ENCODE data around the gene PDX1. TPM values are rescaled to one million over a fixed set of nuclear protein-coding genes. Genes with fewer than 3 reads are reported as not detected.

PDX1 gene
- total and polyA plus RNA-seq, 9 of the 15 experiments (the other 6 are each of a cell fraction or from before 2014, with no cell fraction given), result not detected

- ChIA-PET CTCF (ENCODE audit: low intra/inter-chr PET ratio) (no interaction called here), POLR2A (interaction anchor here (0.6 to 1.1 kb wide), 3 partner anchors 8 to 514 kb away, joined by 3 read pairs; no protein-coding TSS in a partner anchor)
- Histone ChIP-seq H3K36me3 (ENCODE audit: control insufficient read depth, insufficient read depth, low read length) (no peaks in the 10 kb centered on the region), H3K4me3 (no peak overlapping the region), H3K4me1 (replicated peaks in 1 of 2; ENCODE audit: control insufficient read depth in 2 of 2, insufficient read depth in 2 of 2, low read length in 2 of 2) (peaks cover 0 to 9% of the 10 kb centered on the region in 2 experiments; a peak in 2 of 5 replicates), H4K20me1 (replicated peaks; ENCODE audit: control insufficient read depth, insufficient read depth, low read length) (no peaks in the 10 kb centered on the region), H3K4me2 (ENCODE audit: insufficient read depth, low read length) (no peak overlapping the region), H3K79me2 (ENCODE audit: control insufficient read depth, insufficient read depth, low read length) (no peaks in the 10 kb centered on the region), H3K27me3 (ENCODE audit: control insufficient read depth in 2 of 2, insufficient read depth in 2 of 2, low read length in 2 of 2) (peaks cover 11 to 33% of the 10 kb centered on the region in 2 experiments; a peak in 4 of 5 replicates), H3K27ac (ENCODE audit: extremely low read depth, low read depth, low read length) (no peak overlapping the region), H3K9me3 (replicated peaks; ENCODE audit: control insufficient read depth, insufficient read depth, low read depth, low read length) (no peaks in the 10 kb centered on the region), H3K9me1 (ENCODE audit: control insufficient read depth, insufficient read depth, low read length) (no peaks in the 10 kb centered on the region), H3K9ac (ENCODE audit: insufficient read depth in 1 of 2, low read depth in 2 of 2, low read length in 2 of 2) (no peak overlapping the region), H2AFZ (ENCODE audit: low read depth, low read length) (no peak overlapping the region)
- intact Hi-C loops (cut with micrococcal nuclease) (no loop called here), in situ Hi-C loops (cut with MboI) (no loop called here)
- no TSS peak for BruUV-seq (replicated peaks)
- FAIRE-seq (no peak), ATAC-seq (no peak), DNase-seq (ENCODE audit: extremely low read depth in 1 of 4, low spot score in 3 of 4) (no peak)
- TF ChIP-seq SMARCB1 (IDR thresholded peaks at IDR 0.05; ENCODE audit: insufficient read length, low read depth) (no peak), MEF2D (tag; conservative IDR thresholded peaks at IDR 0.05; ENCODE audit: low read depth) (no peak), MYC (IDR thresholded peaks at IDR 0.05; ENCODE audit: low read depth, low read length) (no peak), MYC (CRISPR knock-in tag; IDR thresholded peaks at IDR 0.05; ENCODE audit: borderline replicate concordance, low read depth) (no peak), HEY1 (CRISPR knock-in tag; IDR thresholded peaks at IDR 0.05; ENCODE audit: borderline replicate concordance) (no peak), COPS2 (conservative IDR thresholded peaks at IDR 0.05) (no peak), USF2 (CRISPR knock-in tag; IDR thresholded peaks at IDR 0.05) (no peak), PKNOX1 (IDR thresholded peaks at IDR 0.05) (no peak), MCM7 (IDR thresholded peaks at IDR 0.05) (no peak), ARNT (IDR thresholded peaks at IDR 0.05) (no peak), ETS2 (tag; IDR thresholded peaks at IDR 0.05; ENCODE audit: borderline replicate concordance, poor library complexity, severe bottlenecking) (no peak)
- WGBS (ENCODE audit: insufficient coverage, low coverage, missing lambda C conversion rate), result 0% methylated on average over 8 of the region's 10 CpGs
Observed at GRCh38 chr13:27915301-27916207, 4.2 kb upstream of the PDX1 start.

Measured in K562 (cell line).